NCI-H446 treated with DMSO at 0.1 percent for 48 hours (cell line): Measurements from ENCODE around the gene MAML1.
"Not testable (repeated sequence)": the region's sequence is repeated elsewhere in the genome, so short reads cannot be mapped to it uniquely, and the experiment has no call there.

Experiments used
- DNase-seq: peaks from one replicate; lab custom pipeline; 2025; lab: John Stamatoyannopoulos, UW

MAML1 gene

DNA sequence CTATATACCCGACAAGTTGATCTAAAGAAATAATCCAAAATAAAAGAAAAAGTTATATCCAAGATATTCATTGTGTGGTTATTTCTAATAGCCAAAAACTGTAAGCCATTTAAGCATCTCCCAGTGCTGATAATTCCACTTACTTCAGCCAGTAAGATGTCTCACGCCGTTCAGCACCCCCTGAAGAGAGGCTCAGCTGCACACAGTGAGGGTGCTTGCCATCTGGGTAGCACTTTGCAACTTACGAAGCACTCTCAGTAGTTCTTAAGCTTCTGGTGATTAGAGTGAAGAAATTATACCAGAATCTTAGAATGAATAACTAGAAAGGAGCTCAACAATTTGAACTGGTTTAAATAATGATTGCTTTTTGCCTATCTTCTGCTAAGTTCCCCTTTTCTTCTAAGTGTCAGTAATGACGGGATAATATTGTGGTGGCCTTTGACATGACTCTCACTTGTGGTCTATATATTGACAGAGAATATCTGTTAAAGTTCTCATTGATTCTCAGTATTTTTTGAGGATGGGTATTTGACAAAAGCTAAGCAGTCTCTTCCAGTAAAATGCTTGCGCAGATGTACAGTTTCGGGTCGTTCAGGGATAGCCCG lies 35.0 kb downstream of the MAML1 start:
- no peak for DNase-seq

DNA sequence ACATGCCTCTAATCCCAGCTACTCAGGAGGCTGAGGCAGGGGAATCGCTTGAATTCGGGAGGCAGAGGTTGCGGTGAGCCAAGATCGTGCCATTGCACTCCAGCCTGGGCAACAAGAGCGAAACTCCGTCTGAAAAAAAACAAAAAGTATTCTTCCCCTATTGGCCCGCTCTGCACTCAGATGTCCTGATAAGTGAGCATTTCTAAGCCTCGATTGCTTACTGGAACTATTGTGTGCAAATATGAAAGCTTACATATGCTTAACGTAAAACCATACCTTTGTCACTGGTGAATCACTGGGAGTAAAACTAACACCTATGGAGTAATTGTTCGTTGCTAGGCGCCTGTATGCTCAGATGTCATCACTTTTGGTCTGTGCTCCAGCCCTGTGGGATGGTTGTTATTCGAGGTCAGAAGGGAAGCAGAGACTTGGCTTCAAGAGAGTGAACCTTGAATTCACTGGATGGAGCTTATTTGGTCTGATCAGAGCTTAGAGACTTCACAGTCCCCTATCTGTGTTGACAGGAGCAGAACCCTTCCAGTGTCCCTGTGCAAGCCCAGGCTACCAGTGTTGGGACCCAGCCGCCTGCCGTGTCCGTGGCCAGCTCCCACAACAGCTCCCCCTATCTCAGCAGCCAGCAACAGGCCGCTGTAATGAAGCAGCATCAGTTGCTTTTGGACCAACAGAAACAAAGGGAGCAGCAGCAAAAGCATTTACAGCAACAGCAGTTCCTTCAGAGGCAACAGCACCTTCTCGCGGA lies 35.9 kb downstream of the MAML1 start:
- DNase-seq, result no peak

- no peak for DNase-seq
These were observed 36.6 kb downstream of the MAML1 start for GRCh38 chr5:179769271-179769670.

- no peak for DNase-seq
These were observed 37.2 kb downstream of the MAML1 start for GRCh38 chr5:179769796-179770195.

DNA sequence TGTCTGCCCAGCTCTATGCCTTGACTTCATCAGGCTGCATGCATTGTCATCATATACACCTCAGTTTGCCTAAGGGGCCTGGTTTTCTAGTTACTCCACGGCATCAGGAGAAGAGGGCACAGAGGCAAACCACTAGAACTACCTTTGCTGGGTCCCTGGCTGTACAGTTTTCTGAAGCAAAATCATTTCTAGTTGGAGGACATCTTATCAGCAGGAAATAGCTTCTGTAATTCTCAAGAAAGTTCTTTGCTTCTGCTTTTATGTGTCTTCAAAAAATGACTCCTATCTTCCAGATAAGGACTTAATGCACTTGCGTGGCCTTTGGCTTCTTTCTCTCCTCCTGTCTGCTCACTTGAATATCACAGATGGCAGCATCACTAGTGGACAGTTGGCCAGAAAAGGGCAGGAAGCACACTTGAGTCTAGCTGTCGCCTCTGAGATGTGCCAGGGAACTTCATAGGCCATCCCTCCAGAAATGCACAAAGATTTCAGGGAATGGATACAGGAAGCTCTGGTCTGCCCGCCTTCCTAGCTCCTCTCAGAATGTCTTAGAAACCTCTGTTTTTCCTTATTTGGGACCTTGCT lies 38.8 kb downstream of the MAML1 start:
- DNase-seq, result no peak

DNA sequence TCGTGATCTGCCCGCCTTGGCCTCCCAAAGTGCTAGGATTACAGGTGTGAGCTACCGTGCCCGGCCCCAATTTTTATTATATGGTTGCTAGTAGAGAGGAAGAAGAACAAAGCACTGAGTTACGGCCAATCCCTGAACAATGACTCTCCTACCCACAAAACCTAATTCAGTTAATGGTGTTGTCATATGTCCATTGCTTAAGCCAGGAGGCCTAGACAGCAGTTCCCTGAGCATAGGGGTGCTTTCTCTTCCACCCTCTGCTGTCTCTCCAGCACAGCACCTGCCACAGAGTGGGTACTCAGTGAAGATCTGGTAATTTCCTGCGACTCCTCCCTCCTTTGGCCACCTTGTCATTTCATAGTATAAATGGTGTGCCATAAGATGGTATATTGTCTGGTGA lies 39.7 kb downstream of the MAML1 start:
- no peak for DNase-seq

GRCh38 chr5:179773686-179774040 lies 41.0 kb downstream of the MAML1 start:
- no peak for DNase-seq

GRCh38 chr5:179774442-179774841 lies 41.8 kb downstream of the MAML1 start:
- DNase-seq, result no peak

DNA sequence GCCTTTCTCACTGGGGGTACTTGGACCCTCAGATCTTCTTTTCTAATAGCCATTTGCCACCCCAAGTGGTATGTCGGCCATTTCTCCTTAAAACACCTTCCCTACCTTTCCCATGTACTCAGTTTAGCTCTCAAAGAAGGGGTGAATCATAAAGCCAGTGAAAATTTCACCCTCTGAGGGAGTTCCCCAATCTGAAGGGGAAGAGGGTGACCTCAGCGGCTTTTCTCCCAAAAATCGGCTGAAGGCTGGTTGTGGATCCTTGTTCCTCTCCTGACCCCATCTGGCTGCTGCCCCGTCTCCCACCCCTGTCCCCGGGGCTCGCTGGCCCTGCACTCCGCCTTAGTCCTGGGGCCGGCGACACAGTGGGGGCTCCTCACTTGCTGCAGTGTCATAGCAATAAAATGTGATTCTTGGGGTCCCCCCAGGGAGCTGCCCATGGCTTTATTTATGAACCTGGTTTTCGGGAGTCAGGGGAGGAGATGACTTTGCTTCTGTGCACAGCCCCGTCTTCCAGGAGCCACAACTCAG lies 43.9 kb downstream of the MAML1 start:
- DNase-seq, result no peak

DNA sequence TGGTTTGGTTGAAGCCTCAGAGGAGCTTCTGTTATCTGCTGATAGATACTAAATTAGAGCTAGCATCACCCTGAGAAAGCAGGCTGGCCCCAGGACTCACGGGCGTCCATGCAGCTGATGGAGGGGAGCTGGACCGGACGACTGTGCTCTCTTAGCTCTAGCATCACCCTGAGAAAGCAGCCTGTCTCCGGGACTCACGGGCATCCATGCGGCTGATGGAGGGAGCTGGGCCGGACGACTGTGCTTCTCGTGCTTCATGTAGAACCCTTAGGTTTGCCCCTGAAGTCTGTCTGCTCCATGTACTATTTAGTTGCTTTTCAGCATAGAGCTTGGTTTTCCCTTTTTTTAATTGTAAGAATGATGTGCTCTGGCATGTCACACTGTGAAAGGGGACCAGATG lies 44.8 kb downstream of the MAML1 start:
- no peak for DNase-seq

- DNase-seq, result no peak
These were observed 45.3 kb downstream of the MAML1 start for GRCh38 chr5:179777909-179778308.

- DNase-seq, result no peak
These were observed 46.0 kb downstream of the MAML1 start for GRCh38 chr5:179778591-179778990.

- no peak for DNase-seq
These were observed 47.2 kb downstream of the MAML1 start for GRCh38 chr5:179779826-179780225.

- no peak for DNase-seq
These were observed 47.7 kb downstream of the MAML1 start for GRCh38 chr5:179780362-179780761.

- no peak for DNase-seq
These were observed 49.2 kb downstream of the MAML1 start for GRCh38 chr5:179781846-179782245.

GRCh38 chr5:179783128-179783527 lies 50.5 kb downstream of the MAML1 start:
- DNase-seq, result no peak

- no peak for DNase-seq
These were observed 54.2 kb downstream of the MAML1 start for GRCh38 chr5:179786861-179787260.

DNA sequence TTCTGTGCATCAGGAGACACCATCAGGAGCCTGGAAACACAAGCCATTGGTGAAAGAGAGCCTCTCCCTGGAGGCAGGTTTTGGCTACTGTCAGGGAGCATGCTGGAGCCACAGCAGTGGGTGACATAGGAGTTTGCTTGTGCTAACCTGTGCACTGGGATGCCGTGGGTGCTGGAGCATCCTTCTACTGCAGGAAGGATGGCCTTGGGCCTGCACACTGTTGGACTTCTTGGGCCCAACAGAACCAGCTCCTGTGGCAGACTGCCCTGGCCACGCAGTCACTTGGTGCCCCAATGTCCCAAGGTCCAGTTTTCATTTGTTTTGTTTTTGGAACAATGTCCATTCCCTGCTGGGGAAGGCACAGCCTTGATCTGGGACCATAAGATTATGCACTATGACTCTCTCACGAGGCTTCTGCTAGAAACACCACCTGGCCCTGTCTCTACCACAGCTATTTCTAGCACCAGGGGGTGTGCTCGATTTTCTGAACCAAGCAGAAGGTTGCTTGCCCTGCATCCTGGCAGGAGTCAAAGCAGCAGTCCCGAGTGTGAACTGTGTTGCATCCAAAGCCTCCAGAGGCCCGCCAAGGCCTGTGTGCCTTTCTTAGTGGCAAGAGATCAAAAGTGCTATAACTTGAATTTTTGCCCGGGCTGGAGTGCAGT lies 55.7 kb downstream of the MAML1 start:
- DNase-seq, result no peak

- not testable (repeated sequence) for DNase-seq
These were observed 56.7 kb downstream of the MAML1 start for GRCh38 chr5:179789278-179789677.

GRCh38 chr5:179791881-179792611 lies 59.4 kb downstream of the MAML1 start:
- no peak for DNase-seq

- DNase-seq, result no peak
These were observed 60.2 kb downstream of the MAML1 start for GRCh38 chr5:179792612-179793467.
